Hepatocyte (in vitro differentiated cells): ENCODE data around the gene KANTR.

Source experiments
- EZH2phosphoT487 ChIP-seq: fragments of 200-600 bp; sonication (generic); IDR thresholded peaks from one replicate; pipeline ENCODE4 v1.6.1; 2018; ENCODE audit warnings: antibody characterized with exemption, mild to moderate bottlenecking, low read depth, moderate library complexity; ENCODE audit not compliant: unreplicated experiment, severe bottlenecking
- TF ChIP-seq, protein P1 (sequence below): fragments of 200-600 bp; sonication (generic); IDR thresholded peaks from 2 replicates; pipeline ENCODE4 v1.5.1; 2016; ENCODE audit warnings: antibody characterized with exemption, mild to moderate bottlenecking; ENCODE audit not compliant: poor library complexity

DNA sequence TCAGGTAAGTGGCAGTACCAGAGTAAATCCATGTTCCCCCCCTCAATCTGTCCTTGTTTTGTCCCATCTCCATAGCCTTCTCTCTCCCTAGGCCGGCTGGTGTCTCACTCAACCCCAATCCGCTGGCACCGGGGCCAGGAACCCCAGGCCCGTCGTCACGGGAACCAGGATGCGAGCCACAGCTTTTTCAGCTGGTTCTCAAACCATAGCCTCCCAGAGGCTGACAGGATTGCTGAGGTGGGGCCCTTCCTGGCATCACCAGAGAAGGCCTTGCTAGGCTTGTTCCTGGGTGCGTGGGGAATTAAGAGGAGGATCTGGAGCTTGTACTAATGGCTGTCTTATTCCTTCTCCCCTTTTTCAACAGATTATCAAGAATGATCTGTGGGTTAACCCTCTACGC, 9.1 kb upstream of the KANTR start:
- no peak for TF ChIP-seq EZH2phosphoT487
- TF ChIP-seq, protein P1, sequence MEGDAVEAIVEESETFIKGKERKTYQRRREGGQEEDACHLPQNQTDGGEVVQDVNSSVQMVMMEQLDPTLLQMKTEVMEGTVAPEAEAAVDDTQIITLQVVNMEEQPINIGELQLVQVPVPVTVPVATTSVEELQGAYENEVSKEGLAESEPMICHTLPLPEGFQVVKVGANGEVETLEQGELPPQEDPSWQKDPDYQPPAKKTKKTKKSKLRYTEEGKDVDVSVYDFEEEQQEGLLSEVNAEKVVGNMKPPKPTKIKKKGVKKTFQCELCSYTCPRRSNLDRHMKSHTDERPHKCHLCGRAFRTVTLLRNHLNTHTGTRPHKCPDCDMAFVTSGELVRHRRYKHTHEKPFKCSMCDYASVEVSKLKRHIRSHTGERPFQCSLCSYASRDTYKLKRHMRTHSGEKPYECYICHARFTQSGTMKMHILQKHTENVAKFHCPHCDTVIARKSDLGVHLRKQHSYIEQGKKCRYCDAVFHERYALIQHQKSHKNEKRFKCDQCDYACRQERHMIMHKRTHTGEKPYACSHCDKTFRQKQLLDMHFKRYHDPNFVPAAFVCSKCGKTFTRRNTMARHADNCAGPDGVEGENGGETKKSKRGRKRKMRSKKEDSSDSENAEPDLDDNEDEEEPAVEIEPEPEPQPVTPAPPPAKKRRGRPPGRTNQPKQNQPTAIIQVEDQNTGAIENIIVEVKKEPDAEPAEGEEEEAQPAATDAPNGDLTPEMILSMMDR = no peak
